Fibroblast of villous mesenchyme (primary cell): Measurements from ENCODE around the gene PAPPA2. TPM values are rescaled to one million over a fixed set of nuclear protein-coding genes. Genes with fewer than 3 reads are reported as not detected.

Experiments
- DNase-seq: peaks from one replicate; pipeline ENCODE4 v3.0.0-alpha.2; 2010; ENCODE audit warnings: low read depth
- H3K4me3 ChIP-seq: 2 replicates; pipeline ENCODE4 v1.5.1; 2011; ENCODE audit warnings: low read depth, mild to moderate bottlenecking, low read length
- total RNA-seq: library from RNA; depleted of rRNA; stranded (reverse); fragments of >200 nt; gene quantifications from 2 replicates; pipeline ENCODE4 v1.2.3, GENCODE V29; 2012
- TF ChIP-seq, protein P1 (sequence below): IDR thresholded peaks from 2 replicates; pipeline ENCODE4 v1.5.1; 2012; ENCODE audit warnings: low read depth, mild to moderate bottlenecking, low read length; ENCODE audit not compliant: insufficient read depth

Gene PAPPA2
- total RNA-seq, 1 donor: 1.3 TPM

GRCh38 chr1:176696689-176697088 is 233.7 kb downstream of the PAPPA2 start:
- no peak overlapping the region for H3K4me3 ChIP-seq
- no peak for DNase-seq
- TF ChIP-seq, protein P1, sequence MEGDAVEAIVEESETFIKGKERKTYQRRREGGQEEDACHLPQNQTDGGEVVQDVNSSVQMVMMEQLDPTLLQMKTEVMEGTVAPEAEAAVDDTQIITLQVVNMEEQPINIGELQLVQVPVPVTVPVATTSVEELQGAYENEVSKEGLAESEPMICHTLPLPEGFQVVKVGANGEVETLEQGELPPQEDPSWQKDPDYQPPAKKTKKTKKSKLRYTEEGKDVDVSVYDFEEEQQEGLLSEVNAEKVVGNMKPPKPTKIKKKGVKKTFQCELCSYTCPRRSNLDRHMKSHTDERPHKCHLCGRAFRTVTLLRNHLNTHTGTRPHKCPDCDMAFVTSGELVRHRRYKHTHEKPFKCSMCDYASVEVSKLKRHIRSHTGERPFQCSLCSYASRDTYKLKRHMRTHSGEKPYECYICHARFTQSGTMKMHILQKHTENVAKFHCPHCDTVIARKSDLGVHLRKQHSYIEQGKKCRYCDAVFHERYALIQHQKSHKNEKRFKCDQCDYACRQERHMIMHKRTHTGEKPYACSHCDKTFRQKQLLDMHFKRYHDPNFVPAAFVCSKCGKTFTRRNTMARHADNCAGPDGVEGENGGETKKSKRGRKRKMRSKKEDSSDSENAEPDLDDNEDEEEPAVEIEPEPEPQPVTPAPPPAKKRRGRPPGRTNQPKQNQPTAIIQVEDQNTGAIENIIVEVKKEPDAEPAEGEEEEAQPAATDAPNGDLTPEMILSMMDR: no peak

GRCh38 chr1:176699821-176700220 is 236.8 kb downstream of the PAPPA2 start:
- TF ChIP-seq, protein P1: no peak
- no peak for DNase-seq
- H3K4me3 ChIP-seq: no peak overlapping the region

- TF ChIP-seq, protein P1: no peak
- no peak for DNase-seq
- H3K4me3 ChIP-seq: no peak overlapping the region
Observed at GRCh38 chr1:176701151-176701866, 238.3 kb downstream of the PAPPA2 start.

DNA sequence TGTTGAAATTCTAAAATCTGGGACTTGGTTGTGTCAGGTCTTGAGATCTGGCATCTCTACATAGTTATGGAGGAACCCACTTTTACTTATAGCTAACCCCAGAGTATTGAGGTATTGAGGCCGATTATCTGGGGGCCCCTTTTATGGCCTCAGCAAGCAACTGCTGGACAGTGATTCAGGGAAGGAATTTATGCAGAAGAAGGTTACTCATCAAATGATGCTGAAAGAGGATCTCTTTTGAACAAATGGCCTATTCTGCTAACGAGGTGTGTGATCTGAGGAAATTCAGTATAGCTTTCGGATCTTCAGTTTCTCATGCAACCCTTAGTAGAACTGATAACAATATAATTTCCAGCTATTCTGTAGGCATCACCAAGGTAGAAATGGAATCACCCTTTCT is 239.9 kb downstream of the PAPPA2 start:
- TF ChIP-seq, protein P1: no peak
- DNase-seq: no peak
- no peak overlapping the region for H3K4me3 ChIP-seq

GRCh38 chr1:176705585-176705984 is 242.6 kb downstream of the PAPPA2 start:
- no peak for DNase-seq
- H3K4me3 ChIP-seq: no peak overlapping the region
- TF ChIP-seq, protein P1: no peak

GRCh38 chr1:176717066-176717750 is 254.2 kb downstream of the PAPPA2 start:
- no peak for DNase-seq
- TF ChIP-seq, protein P1: no peak
- no peak overlapping the region for H3K4me3 ChIP-seq

DNA sequence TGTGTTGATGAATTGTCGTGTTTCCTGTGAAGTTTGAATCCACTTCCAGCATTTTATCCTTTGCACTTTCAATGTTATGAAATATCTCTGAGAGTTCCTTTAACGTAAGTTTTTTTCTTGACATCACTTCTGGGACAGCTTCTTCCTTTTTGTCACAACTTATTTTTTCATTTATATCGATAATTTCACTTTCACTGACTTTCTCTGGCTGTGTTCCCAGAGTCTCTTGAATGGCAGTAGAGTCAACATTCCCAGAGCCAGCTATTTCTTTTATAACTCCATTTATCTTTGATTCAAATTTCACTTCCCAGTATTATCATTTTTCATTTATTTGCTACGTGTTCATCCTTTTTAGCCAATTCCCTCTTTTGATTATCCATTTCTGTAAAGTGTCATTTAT is 256.5 kb downstream of the PAPPA2 start:
- H3K4me3 ChIP-seq: no peak overlapping the region
- TF ChIP-seq, protein P1: no peak
- DNase-seq: no peak
